Panc1 (cell line): ENCODE measurements around the gene CBX8. TPM values are rescaled to one million over a fixed set of nuclear protein-coding genes. Genes with fewer than 3 reads are reported as not detected.

Source experiments
- ATAC-seq: fragments of 200-7000 bp; cut with Tn5 transposase; 2 replicates; pipeline ENCODE4 v1.9.1; 2020; ENCODE audit warnings: mild to moderate bottlenecking, moderate library complexity
- BruUV-seq: library from RNA; stranded (reverse); fragments of 400-500 nt; replicated peaks from 2 replicates; lab custom pipeline; 2021; lab: Mats Ljungman, UMichigan
- CTCF ChIA-PET: fragments of 300-600 bp; sonication (Branson Sonifier 250); formaldehyde crosslinking; loops from one replicate; lab custom pipeline; 2022; ENCODE audit warnings: antibody characterized with exemption; lab: Charles Lee
- POLR2A ChIA-PET: fragments of 300-600 bp; sonication (Branson Sonifier 250); formaldehyde crosslinking; loops from one replicate; lab custom pipeline; 2022; ENCODE audit warnings: antibody characterized with exemption; lab: Charles Lee
- DNase-seq: peaks from one replicate; pipeline ENCODE4 v3.0.0-alpha.2; 2010; ENCODE audit warnings: low read depth, low spot score
- H3K27ac ChIP-seq: 2 replicates; pipeline ENCODE4 v1.5.1; 2011; ENCODE audit warnings: mild to moderate bottlenecking, low read length, inconsistent platforms
- H3K27me3 ChIP-seq: fragments of 200-500 bp; sonication (Bioruptor generic); 2 replicates; pipeline ENCODE4 v1.6.0; 2014; ENCODE audit warnings: low read length, inconsistent platforms; ENCODE audit not compliant: control insufficient read depth, insufficient read depth
- H3K36me3 ChIP-seq: fragments of 200-500 bp; sonication (Bioruptor generic); 2 replicates; pipeline ENCODE4 v1.5.1; 2014; ENCODE audit warnings: inconsistent platforms, mild to moderate bottlenecking, low read length, moderate library complexity; ENCODE audit not compliant: control insufficient read depth, insufficient read depth
- H3K4me1 ChIP-seq: 2 replicates; pipeline ENCODE4 v1.5.1; 2011; ENCODE audit warnings: inconsistent platforms, mild to moderate bottlenecking, low read length, moderate library complexity; ENCODE audit not compliant: control insufficient read depth, insufficient read depth
- H3K4me3 ChIP-seq, 2 experiments: 2 replicates each; pipeline ENCODE4 v1.5.1; 2011 to 2012; ENCODE audit warnings: low read depth in 2 of 2, low read length in 2 of 2, mild to moderate bottlenecking in 2 of 2, inconsistent platforms in 1 of 2, moderate library complexity in 1 of 2
- H3K9me3 ChIP-seq: fragments of 200-500 bp; sonication (Bioruptor generic); 2 replicates; pipeline ENCODE4 v1.5.1; 2014; ENCODE audit warnings: low read depth, mild to moderate bottlenecking, inconsistent platforms, low read length, moderate library complexity; ENCODE audit not compliant: control insufficient read depth, insufficient read depth
- CTCF ChIP-seq: fragments of 450-650 bp; IDR thresholded peaks from 2 replicates; pipeline ENCODE4 v1.5.1; 2017; ENCODE audit warnings: mild to moderate bottlenecking
- POLR2AphosphoS5 ChIP-seq: IDR thresholded peaks from 2 replicates; pipeline ENCODE4 v1.6.1; 2012; ENCODE audit warnings: mild to moderate bottlenecking, low read depth, low read length, moderate library complexity
- REST ChIP-seq, 2 experiments: IDR thresholded peaks; 2 replicates each; pipeline ENCODE4 v1.6.1; 2011 to 2012; ENCODE audit warnings: low read depth in 2 of 2, control low read depth in 1 of 2, low read length in 1 of 2, mild to moderate bottlenecking in 1 of 2, moderate library complexity in 1 of 2; ENCODE audit not compliant: insufficient read depth in 1 of 2
- SIN3A ChIP-seq: IDR thresholded peaks from 2 replicates; pipeline ENCODE4 v1.6.1; 2012; ENCODE audit warnings: low read depth, mild to moderate bottlenecking, low read length, moderate library complexity, borderline replicate concordance; ENCODE audit not compliant: insufficient read depth
- TCF7L2 ChIP-seq: IDR thresholded peaks from 2 replicates; pipeline ENCODE4 v1.6.1; 2011; ENCODE audit warnings: mild to moderate bottlenecking, low read depth, low read length, inconsistent platforms
- in situ Hi-C: cut with HindIII; loops from 2 replicates; pipeline ENCODE4 v1.10.0; 2016; ENCODE audit warnings: low sequenced_read_pairs, low pct_unique_long_range_greater_than_20kb
- intact Hi-C: fragments of 100-400 bp; cut with micrococcal nuclease; formaldehyde crosslinking; loops from one replicate; pipeline ENCODE4 v1.10.0; 2022; ENCODE audit not compliant: unreplicated experiment
- total RNA-seq: library from RNA; stranded (reverse); gene quantifications from one replicate; pipeline ENCODE4 v1.2.1, GENCODE V29; 2021; ENCODE audit not compliant: unreplicated experiment

The CBX8 gene
- total RNA-seq, 1 experiment from 2014 or later, result 15.3 TPM

- no peak overlapping the region for H3K27ac ChIP-seq
- in situ Hi-C loops, result no loop called here
- ATAC-seq (no peak), DNase-seq (no peak)
- intact Hi-C loops, result no loop called here
- ChIA-PET CTCF (no interaction called here), POLR2A (no interaction called here)
- H3K27me3 ChIP-seq, result no peaks in the 10 kb centered on the region
- H3K4me1 ChIP-seq, result peaks cover 15% of the 10 kb centered on the region
- BruUV-seq, result no TSS peak
- no peak for TF ChIP-seq CTCF
- TF ChIP-seq REST (IDR thresholded peaks at IDR 0.05; ENCODE audit: insufficient read depth in 1 of 2, low read depth in 2 of 2, low read length in 1 of 2), result no peak
- no peak for TF ChIP-seq TCF7L2
- no peak for TF ChIP-seq POLR2AphosphoS5
- no peak for TF ChIP-seq SIN3A
- H3K9me3 ChIP-seq, result no peaks in the 10 kb centered on the region
- H3K4me3 ChIP-seq, result no peak overlapping the region
- no peaks in the 10 kb centered on the region for H3K36me3 ChIP-seq
Observed at GRCh38 chr17:79824893-79825579, 28.2 kb upstream of the CBX8 start.

- ATAC-seq (no peak), DNase-seq (no peak)
- Histone ChIP-seq H3K27me3 (no peaks in the 10 kb centered on the region), H3K27ac (no peak overlapping the region), H3K9me3 (no peaks in the 10 kb centered on the region), H3K36me3 (no peaks in the 10 kb centered on the region), H3K4me1 (peaks cover 7% of the 10 kb centered on the region), H3K4me3 (no peak overlapping the region)
- no TSS peak for BruUV-seq
- intact Hi-C loops (no loop called here), in situ Hi-C loops (no loop called here)
- ChIA-PET CTCF (no interaction called here), POLR2A (no interaction called here)
- TF ChIP-seq POLR2AphosphoS5, result no peak
- TF ChIP-seq CTCF, result no peak
- no peak for TF ChIP-seq SIN3A
- TF ChIP-seq TCF7L2, result no peak
- TF ChIP-seq REST (IDR thresholded peaks at IDR 0.05; ENCODE audit: insufficient read depth in 1 of 2, low read depth in 2 of 2, low read length in 1 of 2), result no peak
Observed at GRCh38 chr17:79824234-79824633, 27.4 kb upstream of the CBX8 start.
